ENCODE data around the gene LRBA. TPM values are rescaled to one million over a fixed set of nuclear protein-coding genes. Genes with fewer than 3 reads are reported as not detected.

LRBA gene
- total RNA-seq, 2 donors from 2014 or later: 30.9 to 33.7 TPM

DNA sequence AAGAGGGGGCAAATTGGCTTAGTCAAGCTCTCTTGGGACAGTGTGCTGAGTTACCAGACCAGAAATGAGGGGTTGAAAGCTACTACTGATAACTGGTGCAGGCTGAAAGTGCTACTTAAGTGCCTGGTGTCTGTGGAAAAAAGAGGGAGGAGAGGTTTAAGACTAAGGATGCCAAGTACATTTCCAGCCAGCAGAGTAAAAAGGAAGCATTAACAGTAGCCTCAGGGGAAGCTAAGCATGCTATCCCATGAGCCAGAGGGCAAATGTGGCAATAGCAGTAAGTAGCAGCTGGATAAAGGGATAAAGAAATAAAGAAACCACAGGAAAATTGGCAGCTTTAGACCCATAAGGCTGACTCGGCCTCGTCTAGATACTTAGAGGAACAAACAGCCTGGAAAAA, 629.5 kb downstream of the LRBA start:
- TF ChIP-seq, protein P1, sequence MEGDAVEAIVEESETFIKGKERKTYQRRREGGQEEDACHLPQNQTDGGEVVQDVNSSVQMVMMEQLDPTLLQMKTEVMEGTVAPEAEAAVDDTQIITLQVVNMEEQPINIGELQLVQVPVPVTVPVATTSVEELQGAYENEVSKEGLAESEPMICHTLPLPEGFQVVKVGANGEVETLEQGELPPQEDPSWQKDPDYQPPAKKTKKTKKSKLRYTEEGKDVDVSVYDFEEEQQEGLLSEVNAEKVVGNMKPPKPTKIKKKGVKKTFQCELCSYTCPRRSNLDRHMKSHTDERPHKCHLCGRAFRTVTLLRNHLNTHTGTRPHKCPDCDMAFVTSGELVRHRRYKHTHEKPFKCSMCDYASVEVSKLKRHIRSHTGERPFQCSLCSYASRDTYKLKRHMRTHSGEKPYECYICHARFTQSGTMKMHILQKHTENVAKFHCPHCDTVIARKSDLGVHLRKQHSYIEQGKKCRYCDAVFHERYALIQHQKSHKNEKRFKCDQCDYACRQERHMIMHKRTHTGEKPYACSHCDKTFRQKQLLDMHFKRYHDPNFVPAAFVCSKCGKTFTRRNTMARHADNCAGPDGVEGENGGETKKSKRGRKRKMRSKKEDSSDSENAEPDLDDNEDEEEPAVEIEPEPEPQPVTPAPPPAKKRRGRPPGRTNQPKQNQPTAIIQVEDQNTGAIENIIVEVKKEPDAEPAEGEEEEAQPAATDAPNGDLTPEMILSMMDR (IDR thresholded peaks at IDR 0.05): no peak
- ATAC-seq (ENCODE audit: insufficient number of reproducible peaks, low FRiP score, low read depth) (no peak), DNase-seq (ENCODE audit: low spot score) (no peak)
- Histone ChIP-seq H3K27me3 (replicated peaks; ENCODE audit: insufficient read depth) (no peaks in the 10 kb centered on the region), H3K4me1 (ENCODE audit: control insufficient read depth in 1 of 2, low read depth in 2 of 2) (peaks cover 0 to 3% of the 10 kb centered on the region in 2 donors), H3K27ac (no peak overlapping the region), H3K36me3 (no peaks in the 10 kb centered on the region), H3K9me3 (no peaks in the 10 kb centered on the region), H3K4me3 (no peak overlapping the region)

DNA sequence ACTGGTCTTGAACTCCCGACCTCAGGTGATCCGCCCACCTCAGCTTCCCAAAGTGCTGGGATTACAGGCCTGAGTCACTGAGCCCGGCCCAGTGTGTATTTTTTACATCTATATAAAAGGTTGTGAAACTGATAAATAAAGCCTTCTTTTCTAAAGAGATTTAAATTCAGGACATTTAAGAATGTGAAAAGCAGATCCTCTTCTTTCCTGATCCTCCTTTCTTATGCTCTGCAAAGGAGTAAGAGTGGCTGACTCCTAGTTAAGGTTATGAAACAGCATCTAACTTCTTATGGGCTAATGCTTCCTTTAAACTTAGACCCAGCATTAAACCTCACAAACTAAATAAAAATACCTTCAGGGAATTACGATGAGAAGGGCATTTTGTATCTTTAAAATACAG, 630.8 kb downstream of the LRBA start:
- H3K36me3 ChIP-seq: no peaks in the 10 kb centered on the region
- peaks cover 0 to 3% of the 10 kb centered on the region in 2 donors for H3K4me1 ChIP-seq (ENCODE audit: control insufficient read depth in 1 of 2, low read depth in 2 of 2)
- no peak overlapping the region for H3K27ac ChIP-seq
- ATAC-seq (ENCODE audit: insufficient number of reproducible peaks, low FRiP score, low read depth) (no peak), DNase-seq (ENCODE audit: low spot score) (no peak)
- H3K27me3 ChIP-seq (replicated peaks; ENCODE audit: insufficient read depth): no peaks in the 10 kb centered on the region
- TF ChIP-seq, protein P1 (IDR thresholded peaks at IDR 0.05): no peak
- no peak overlapping the region for H3K4me3 ChIP-seq
- no peaks in the 10 kb centered on the region for H3K9me3 ChIP-seq

DNA sequence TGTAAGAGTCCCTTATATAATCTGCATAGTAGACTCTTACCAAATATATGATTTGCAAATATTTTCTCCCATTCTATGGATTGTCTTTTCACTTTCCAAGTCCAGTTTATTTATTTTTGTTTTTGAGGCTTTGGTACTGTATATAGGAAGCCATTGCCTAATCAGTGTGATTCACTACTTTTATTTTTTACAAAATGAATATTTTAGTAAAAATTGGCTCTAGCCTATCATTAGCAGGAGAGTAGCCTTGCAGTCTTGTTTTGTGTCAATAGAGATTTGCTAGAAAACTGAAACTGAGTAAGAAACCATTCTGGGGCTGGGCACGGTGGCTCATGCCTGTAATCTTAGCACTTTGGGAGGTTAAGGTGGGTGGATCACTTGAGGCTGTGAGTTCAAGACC, 633.1 kb downstream of the LRBA start:
- no peak for ATAC-seq (ENCODE audit: insufficient number of reproducible peaks, low FRiP score, low read depth)
- H3K36me3 ChIP-seq: no peaks in the 10 kb centered on the region
- TF ChIP-seq, protein P1 (IDR thresholded peaks at IDR 0.05): no peak

DNA sequence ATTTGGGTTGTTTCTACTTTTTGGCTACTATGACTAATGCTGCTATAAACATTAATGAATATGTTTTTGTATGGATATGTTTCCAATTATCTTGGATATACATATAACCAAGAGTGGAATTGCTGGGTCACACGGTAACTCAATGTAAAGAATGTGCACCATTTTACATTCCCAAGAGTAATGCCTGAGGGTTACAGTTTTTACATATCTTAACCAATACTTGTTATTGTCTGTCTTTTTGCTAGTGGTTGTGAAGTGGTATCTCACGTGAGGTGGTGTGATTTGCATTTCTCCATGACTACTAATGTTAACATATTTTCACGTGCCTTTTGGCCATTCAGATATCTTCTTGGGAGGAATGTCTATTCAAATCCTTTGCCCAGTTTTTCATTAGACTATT, 633.5 kb downstream of the LRBA start:
- no peaks in the 10 kb centered on the region for H3K36me3 ChIP-seq
- peaks cover 0 to 3% of the 10 kb centered on the region in 2 donors for H3K4me1 ChIP-seq (ENCODE audit: control insufficient read depth in 1 of 2, low read depth in 2 of 2)
- H3K27me3 ChIP-seq (replicated peaks; ENCODE audit: insufficient read depth): no peaks in the 10 kb centered on the region
- DNase-seq (ENCODE audit: low spot score) (no peak), ATAC-seq (ENCODE audit: insufficient number of reproducible peaks, low FRiP score, low read depth) (no peak)
- no peak overlapping the region for H3K4me3 ChIP-seq
- no peak overlapping the region for H3K27ac ChIP-seq
- TF ChIP-seq, protein P1 (IDR thresholded peaks at IDR 0.05): no peak
- H3K9me3 ChIP-seq: no peaks in the 10 kb centered on the region

More for the DNA sequence above, 633.1 kb downstream of the LRBA start:
- Histone ChIP-seq H3K27me3 (replicated peaks; ENCODE audit: insufficient read depth) (no peaks in the 10 kb centered on the region), H3K27ac (no peak overlapping the region), H3K4me3 (no peak overlapping the region), H3K4me1 (ENCODE audit: control insufficient read depth in 1 of 2, low read depth in 2 of 2) (peaks cover 0 to 3% of the 10 kb centered on the region in 2 donors), H3K9me3 (no peaks in the 10 kb centered on the region)
- DNase-seq (ENCODE audit: low spot score): no peak

DNA sequence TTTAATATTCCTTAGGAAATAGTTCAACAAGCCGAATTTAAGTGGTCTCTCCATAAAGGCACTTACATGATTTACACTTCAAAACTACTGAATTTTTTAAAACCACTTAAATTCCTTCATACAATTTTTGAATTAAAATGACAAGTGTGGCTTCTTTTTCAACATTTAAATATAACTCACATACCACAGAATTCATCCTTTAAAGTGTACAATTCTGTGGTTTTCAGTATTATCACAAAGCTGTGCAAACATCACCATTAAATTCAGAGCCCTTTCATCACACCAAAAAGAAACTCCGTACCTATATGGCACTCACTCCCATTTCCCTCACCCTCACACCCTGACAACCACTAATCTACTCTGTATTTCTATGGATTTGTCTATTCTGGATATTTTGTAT, 634.0 kb downstream of the LRBA start:
- Histone ChIP-seq H3K9me3 (no peaks in the 10 kb centered on the region), H3K27me3 (replicated peaks; ENCODE audit: insufficient read depth) (no peaks in the 10 kb centered on the region), H3K36me3 (no peaks in the 10 kb centered on the region), H3K27ac (no peak overlapping the region), H3K4me3 (no peak overlapping the region), H3K4me1 (ENCODE audit: control insufficient read depth in 1 of 2, low read depth in 2 of 2) (peaks cover 0 to 3% of the 10 kb centered on the region in 2 donors)
- DNase-seq (ENCODE audit: low spot score) (no peak), ATAC-seq (ENCODE audit: insufficient number of reproducible peaks, low FRiP score, low read depth) (no peak)
- TF ChIP-seq, protein P1 (IDR thresholded peaks at IDR 0.05): no peak

Data from thoracic aorta (tissue), 2 donors.